Measurements from ENCODE around the gene ACVR1B. TPM values are rescaled to one million over a fixed set of nuclear protein-coding genes. Genes with fewer than 3 reads are reported as not detected.

Gene ACVR1B
- total and polyA plus RNA-seq, 2 of the 8 experiments (the other 6 are each of a cell fraction or from before 2014, with no cell fraction given) = 16.0 to 19.2 TPM

DNA sequence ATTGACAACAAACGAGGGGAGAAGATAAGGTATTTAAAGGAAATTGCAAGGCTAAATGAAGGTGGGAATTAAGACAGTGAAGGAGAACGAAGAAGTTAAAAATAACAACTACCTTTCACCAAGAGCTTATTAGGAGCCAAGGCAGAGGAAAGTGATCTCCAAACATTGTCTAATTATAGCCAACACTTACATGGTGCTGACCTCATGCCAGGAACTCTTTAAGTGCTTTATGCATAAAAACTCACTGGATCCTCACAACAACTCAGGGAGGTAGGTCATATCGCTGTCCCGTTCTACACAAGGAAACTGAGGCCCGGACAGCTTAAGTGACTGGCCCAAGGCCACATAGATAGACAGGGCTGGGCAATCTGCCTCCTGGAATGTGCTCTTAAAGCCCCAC lies 74.8 kb downstream of the ACVR1B start:
- no peak overlapping the region for H4K91ac ChIP-seq (replicated peaks; ENCODE audit: insufficient read length, low read length)
- H4K8ac ChIP-seq (ENCODE audit: extremely low read depth, insufficient read depth, low read length) = no peak overlapping the region
- ChIA-PET CTCF (ENCODE audit: partially characterized antibody) (interaction anchor here (0.6 to 22.7 kb wide), 29 partner anchors 15 to 1112 kb away, joined by 3 to 1249 read pairs (median 5); partner anchors contain the start of genes ANKRD33, ATG101, NR4A1 and SMIM41), POLR2A (ENCODE audit: partially characterized antibody) (interaction anchor here (1.1 to 13.1 kb wide), 7 partner anchors 8 to 95 kb away, joined by 3 to 82 read pairs (median 5); partner anchors contain the start of genes NR4A1 and SMIM41)
- TF ChIP-seq KDM5A (IDR thresholded peaks at IDR 0.05; ENCODE audit: low read length) = no peak
- TF ChIP-seq BRCA1 (IDR thresholded peaks at IDR 0.05; ENCODE audit: low read depth, low read length) = no peak
- TF ChIP-seq POU5F1 (IDR thresholded peaks at IDR 0.05; ENCODE audit: low read depth, low read length) = no peak
- no peak for TF ChIP-seq TAF7 (optimal IDR thresholded peaks at IDR 0.05; ENCODE audit: borderline replicate concordance, low read depth, low read length)
- no peak overlapping the region for H3K56ac ChIP-seq (replicated peaks; ENCODE audit: insufficient read length, low read depth, low read length)
- H2BK5ac ChIP-seq (ENCODE audit: low read depth, low read length) = no peak overlapping the region
- no peaks in the 10 kb centered on the region for H4K20me1 ChIP-seq (replicated peaks in 1 of 2; ENCODE audit: control insufficient read depth in 1 of 2, insufficient read depth in 2 of 2, low read length in 2 of 2)
- H3K79me2 ChIP-seq (ENCODE audit: control insufficient read depth in 1 of 2, insufficient read depth in 2 of 2, low read length in 2 of 2) = no peaks in the 10 kb centered on the region
- H3K4me3 ChIP-seq (ENCODE audit: extremely low read depth in 1 of 4, insufficient read depth in 2 of 4, low read depth in 3 of 4, low read length in 4 of 4) = no peak overlapping the region; a peak in 1 of 8 replicates
- H3K18ac ChIP-seq (ENCODE audit: extremely low read depth, low read length) = no peak overlapping the region
- no peaks in the 10 kb centered on the region for H3K79me1 ChIP-seq (ENCODE audit: low read depth, low read length)
- H2BK20ac ChIP-seq (ENCODE audit: low read length) = no peak overlapping the region
- H2AFZ ChIP-seq (ENCODE audit: low read length) = no peak overlapping the region
- FAIRE-seq = no peak
- no peaks in the 10 kb centered on the region for H3K36me3 ChIP-seq (ENCODE audit: control insufficient read depth in 2 of 4, insufficient read depth in 4 of 4, low read length in 3 of 4)
- H3K23me2 ChIP-seq (ENCODE audit: low read depth, low read length) = peaks cover 7% of the 10 kb centered on the region
- no peak overlapping the region for H3K23ac ChIP-seq (ENCODE audit: insufficient read length)
- H3K4me2 ChIP-seq (ENCODE audit: insufficient read depth in 1 of 2, low read depth in 2 of 2, low read length in 2 of 2) = peak overlapping the region in 1 of 2 experiments; percentile 13; a peak in 2 of 4 replicates
- no peak overlapping the region for H3K27ac ChIP-seq (ENCODE audit: low read depth, low read length)
- no peak overlapping the region for H4K5ac ChIP-seq (ENCODE audit: insufficient read length, low read depth, low read length)
- no peak overlapping the region for H3K9ac ChIP-seq (replicated peaks in 1 of 4; ENCODE audit: extremely low read depth in 1 of 4, low read depth in 3 of 4, low read length in 3 of 4)
- peaks cover 2 to 26% (median 10%) of the 10 kb centered on the region in 4 experiments; a peak in 6 of 7 replicates for H3K4me1 ChIP-seq (replicated peaks in 1 of 4; ENCODE audit: control insufficient read depth in 3 of 4, insufficient read depth in 4 of 4, low read length in 3 of 4)
- H3K27me3 ChIP-seq (replicated peaks in 1 of 4; ENCODE audit: control insufficient read depth in 3 of 4, extremely low read depth in 1 of 4, insufficient read depth in 3 of 4, low read length in 3 of 4) = peaks cover 2 to 24% (median 14%) of the 10 kb centered on the region in 4 experiments
- H2BK12ac ChIP-seq (ENCODE audit: low read depth, low read length) = no peak overlapping the region; the same call in 1 of the 2 replicates
- no peak overlapping the region for H2BK120ac ChIP-seq (replicated peaks; ENCODE audit: low read depth, low read length)
- no peak overlapping the region for H2AK5ac ChIP-seq (ENCODE audit: low read depth, low read length)
- H3K4ac ChIP-seq (replicated peaks; ENCODE audit: insufficient read length, low read depth, low read length) = no peak overlapping the region
- 0 out of 2 replicates have a peak overlapping the region, but pooled peaks have one; percentile 81 for H2BK15ac ChIP-seq (ENCODE audit: low read length)
- H3K14ac ChIP-seq (ENCODE audit: insufficient read length) = no peak overlapping the region
- H3K9me3 ChIP-seq (ENCODE audit: insufficient read depth in 2 of 2, low read depth in 1 of 2, low read length in 1 of 2) = no peaks in the 10 kb centered on the region
- 91% methylated on average over 5 of the region's 5 CpGs; no CpG with 5 or more reads in 1 of the 2 experiments for WGBS, 2 experiments (ENCODE audit: extremely low coverage in 1 of 2, insufficient coverage in 1 of 2, insufficient read length in 1 of 2, insufficient replicate concordance in 2 of 2, low coverage in 1 of 2, low lambda C conversion rate in 2 of 2, missing lambda C conversion rate in 1 of 2)
- DNase-seq (ENCODE audit: low read depth in 1 of 2, low spot score in 2 of 2) = no peak
